DMS53 treated with DMSO at 0.1 percent for 48 hours (cell line): ENCODE results near the gene RBBP8NL.
A peak's percentile ranks its signal among the peaks of the same experiment; 100 is the strongest.

Experiments
- DNase-seq: peaks from one replicate; lab custom pipeline; 2025; ENCODE audit not compliant: unreplicated experiment; lab: John Stamatoyannopoulos, UW

RBBP8NL gene

GRCh38 chr20:62394248-62395245 lies 32.8 kb downstream of the RBBP8NL start:
- DNase-seq = no peak

- DNase-seq = no peak
Measured at GRCh38 chr20:62393830-62394229, 33.5 kb downstream of the RBBP8NL start.

- DNase-seq = no peak
Measured at GRCh38 chr20:62393335-62393665, 34.0 kb downstream of the RBBP8NL start.

- DNase-seq = no peak
Measured at GRCh38 chr20:62392621-62393334, 34.6 kb downstream of the RBBP8NL start.

GRCh38 chr20:62392077-62392418 lies 35.3 kb downstream of the RBBP8NL start:
- no peak for DNase-seq

- no peak for DNase-seq
Measured at GRCh38 chr20:62391165-62392076, 35.9 kb downstream of the RBBP8NL start.

- DNase-seq = no peak
Measured at GRCh38 chr20:62390317-62391164, 36.8 kb downstream of the RBBP8NL start.

GRCh38 chr20:62389601-62390087 lies 37.7 kb downstream of the RBBP8NL start:
- no peak for DNase-seq

GRCh38 chr20:62388839-62389600 lies 38.3 kb downstream of the RBBP8NL start:
- no peak for DNase-seq

- no peak for DNase-seq
Measured at GRCh38 chr20:62387933-62388635, 39.3 kb downstream of the RBBP8NL start.

- DNase-seq = no peak
Measured at GRCh38 chr20:62387219-62387913, 40.0 kb downstream of the RBBP8NL start.

- peak; percentile 79 for DNase-seq
Measured at GRCh38 chr20:62386383-62387218, 40.7 kb downstream of the RBBP8NL start, which contains the start of gene RPS21. TSS of gene RPS21 (plus strand) at chr20:62387103. CDS start at chr20:62387339, 236 bp downstream.

GRCh38 chr20:62382306-62383198 lies 44.8 kb downstream of the RBBP8NL start:
- peak; percentile 59 for DNase-seq

GRCh38 chr20:62381842-62382241 lies 45.5 kb downstream of the RBBP8NL start:
- DNase-seq = no peak

- peak; percentile 27 for DNase-seq
Measured at GRCh38 chr20:62381202-62381797, 46.0 kb downstream of the RBBP8NL start.

- DNase-seq = no peak
Measured at GRCh38 chr20:62378215-62378614, 49.1 kb downstream of the RBBP8NL start.
